ENCODE results near the gene PKNOX2.

DNA sequence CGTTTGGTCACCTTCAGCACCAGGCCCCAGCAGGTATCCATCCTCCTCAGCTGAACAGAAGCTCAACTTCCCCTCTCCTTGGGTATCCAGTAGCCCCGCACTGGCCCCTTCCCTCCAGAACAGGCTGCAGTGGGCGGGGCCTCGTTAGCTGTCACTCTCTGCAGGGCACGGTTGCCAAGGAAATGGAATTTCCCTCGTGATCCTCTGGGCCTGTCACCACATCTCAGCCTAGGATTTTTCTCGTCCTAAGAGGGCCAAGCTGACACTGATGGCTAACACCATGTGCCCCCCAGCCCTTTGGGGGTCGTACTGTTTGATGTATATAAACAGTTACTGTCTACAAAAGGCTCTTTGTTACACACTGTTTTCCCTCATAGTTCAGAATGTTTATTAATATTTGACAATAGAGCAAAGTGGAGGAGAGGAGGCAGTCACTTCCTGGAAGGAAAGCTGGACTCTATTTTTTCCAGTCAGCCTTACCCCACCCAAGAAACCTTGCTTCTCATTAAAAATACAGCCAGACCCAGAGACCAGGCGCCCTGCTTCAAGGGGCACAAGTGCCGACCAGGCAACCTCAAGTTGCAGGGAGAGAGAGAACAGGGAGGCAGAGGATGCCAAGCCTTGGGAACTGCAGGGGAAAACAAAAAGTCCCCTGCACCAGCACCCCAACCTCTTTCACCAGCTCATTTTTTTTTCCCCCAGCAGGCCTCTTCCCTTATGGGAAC lies 287.0 kb downstream of the PKNOX2 start:
- TF ChIP-seq, protein P1, sequence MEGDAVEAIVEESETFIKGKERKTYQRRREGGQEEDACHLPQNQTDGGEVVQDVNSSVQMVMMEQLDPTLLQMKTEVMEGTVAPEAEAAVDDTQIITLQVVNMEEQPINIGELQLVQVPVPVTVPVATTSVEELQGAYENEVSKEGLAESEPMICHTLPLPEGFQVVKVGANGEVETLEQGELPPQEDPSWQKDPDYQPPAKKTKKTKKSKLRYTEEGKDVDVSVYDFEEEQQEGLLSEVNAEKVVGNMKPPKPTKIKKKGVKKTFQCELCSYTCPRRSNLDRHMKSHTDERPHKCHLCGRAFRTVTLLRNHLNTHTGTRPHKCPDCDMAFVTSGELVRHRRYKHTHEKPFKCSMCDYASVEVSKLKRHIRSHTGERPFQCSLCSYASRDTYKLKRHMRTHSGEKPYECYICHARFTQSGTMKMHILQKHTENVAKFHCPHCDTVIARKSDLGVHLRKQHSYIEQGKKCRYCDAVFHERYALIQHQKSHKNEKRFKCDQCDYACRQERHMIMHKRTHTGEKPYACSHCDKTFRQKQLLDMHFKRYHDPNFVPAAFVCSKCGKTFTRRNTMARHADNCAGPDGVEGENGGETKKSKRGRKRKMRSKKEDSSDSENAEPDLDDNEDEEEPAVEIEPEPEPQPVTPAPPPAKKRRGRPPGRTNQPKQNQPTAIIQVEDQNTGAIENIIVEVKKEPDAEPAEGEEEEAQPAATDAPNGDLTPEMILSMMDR (IDR thresholded peaks at IDR 0.05), result no peak
- TF ChIP-seq POLR2A (IDR thresholded peaks at IDR 0.05), result no peak
